Gastroesophageal sphincter (tissue), 3 donors: ENCODE results near the gene RIPOR3.

Experiments used
- EP300 ChIP-seq: sonication (generic); formaldehyde crosslinking; IDR thresholded peaks from one replicate; pipeline ENCODE4 v1.6.1; 2017; ENCODE audit warnings: antibody characterized with exemption, mild to moderate bottlenecking
- POLR2A ChIP-seq, 2 donors: fragments of 450-650 bp; IDR thresholded peaks; one replicate each; pipeline ENCODE4 v1.6.1; 2017; ENCODE audit warnings: antibody characterized with exemption in 2 of 2, mild to moderate bottlenecking in 2 of 2, moderate library complexity in 1 of 2
- TF ChIP-seq, protein P1 (sequence below), 4 experiments: fragments of 200-600 bp in 2 of 4; fragments of 450-650 bp in 2 of 4; sonication (generic) in 1 of 4; IDR thresholded peaks; one replicate each; pipeline ENCODE4 v1.5.1; 2017 to 2019; ENCODE audit warnings: antibody characterized with exemption in 4 of 4, mild to moderate bottlenecking in 2 of 4, moderate library complexity in 2 of 4

GRCh38 chr20:50633361-50633760 is 58.0 kb downstream of the RIPOR3 start:
- TF ChIP-seq, protein P1, sequence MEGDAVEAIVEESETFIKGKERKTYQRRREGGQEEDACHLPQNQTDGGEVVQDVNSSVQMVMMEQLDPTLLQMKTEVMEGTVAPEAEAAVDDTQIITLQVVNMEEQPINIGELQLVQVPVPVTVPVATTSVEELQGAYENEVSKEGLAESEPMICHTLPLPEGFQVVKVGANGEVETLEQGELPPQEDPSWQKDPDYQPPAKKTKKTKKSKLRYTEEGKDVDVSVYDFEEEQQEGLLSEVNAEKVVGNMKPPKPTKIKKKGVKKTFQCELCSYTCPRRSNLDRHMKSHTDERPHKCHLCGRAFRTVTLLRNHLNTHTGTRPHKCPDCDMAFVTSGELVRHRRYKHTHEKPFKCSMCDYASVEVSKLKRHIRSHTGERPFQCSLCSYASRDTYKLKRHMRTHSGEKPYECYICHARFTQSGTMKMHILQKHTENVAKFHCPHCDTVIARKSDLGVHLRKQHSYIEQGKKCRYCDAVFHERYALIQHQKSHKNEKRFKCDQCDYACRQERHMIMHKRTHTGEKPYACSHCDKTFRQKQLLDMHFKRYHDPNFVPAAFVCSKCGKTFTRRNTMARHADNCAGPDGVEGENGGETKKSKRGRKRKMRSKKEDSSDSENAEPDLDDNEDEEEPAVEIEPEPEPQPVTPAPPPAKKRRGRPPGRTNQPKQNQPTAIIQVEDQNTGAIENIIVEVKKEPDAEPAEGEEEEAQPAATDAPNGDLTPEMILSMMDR (IDR thresholded peaks at IDR 0.05) = no peak
- TF ChIP-seq EP300 (no peak), POLR2A (IDR thresholded peaks at IDR 0.05) (no peak)
